H7 (cell line): ENCODE data around the gene PSMB1. TPM values are rescaled to one million over a fixed set of nuclear protein-coding genes. Genes with fewer than 3 reads are reported as not detected.
A peak's percentile ranks its signal among the peaks of the same experiment; 100 is the strongest.
"Not testable (repeated sequence)": the region's sequence is repeated elsewhere in the genome, so short reads cannot be mapped to it uniquely, and the experiment has no call there.

Experiments
- DNase-seq: peaks from one replicate; pipeline ENCODE4 v3.0.0; 2012
- H3K27me3 ChIP-seq: 2 replicates; pipeline ENCODE4 v1.6.0; 2011; ENCODE audit warnings: mild to moderate bottlenecking, low read length; ENCODE audit not compliant: control insufficient read depth, insufficient read depth
- H3K36me3 ChIP-seq: replicated peaks from 2 replicates; pipeline ENCODE4 v1.5.1; 2011; ENCODE audit warnings: low read length; ENCODE audit not compliant: control insufficient read depth, insufficient read depth
- H3K4me3 ChIP-seq: 2 replicates; pipeline ENCODE4 v1.5.1; 2011; ENCODE audit warnings: low read depth, mild to moderate bottlenecking, control low read depth, low read length, moderate library complexity; ENCODE audit not compliant: insufficient read depth
- total RNA-seq: library from RNA; depleted of rRNA; stranded (reverse); fragments of >200 nt; shearing (Covaris generic); gene quantifications from 2 replicates; pipeline ENCODE4 v1.2.3, GENCODE V29; 2014

Gene PSMB1
- total RNA-seq, 1 experiment from 2014 or later = 437 TPM

DNA sequence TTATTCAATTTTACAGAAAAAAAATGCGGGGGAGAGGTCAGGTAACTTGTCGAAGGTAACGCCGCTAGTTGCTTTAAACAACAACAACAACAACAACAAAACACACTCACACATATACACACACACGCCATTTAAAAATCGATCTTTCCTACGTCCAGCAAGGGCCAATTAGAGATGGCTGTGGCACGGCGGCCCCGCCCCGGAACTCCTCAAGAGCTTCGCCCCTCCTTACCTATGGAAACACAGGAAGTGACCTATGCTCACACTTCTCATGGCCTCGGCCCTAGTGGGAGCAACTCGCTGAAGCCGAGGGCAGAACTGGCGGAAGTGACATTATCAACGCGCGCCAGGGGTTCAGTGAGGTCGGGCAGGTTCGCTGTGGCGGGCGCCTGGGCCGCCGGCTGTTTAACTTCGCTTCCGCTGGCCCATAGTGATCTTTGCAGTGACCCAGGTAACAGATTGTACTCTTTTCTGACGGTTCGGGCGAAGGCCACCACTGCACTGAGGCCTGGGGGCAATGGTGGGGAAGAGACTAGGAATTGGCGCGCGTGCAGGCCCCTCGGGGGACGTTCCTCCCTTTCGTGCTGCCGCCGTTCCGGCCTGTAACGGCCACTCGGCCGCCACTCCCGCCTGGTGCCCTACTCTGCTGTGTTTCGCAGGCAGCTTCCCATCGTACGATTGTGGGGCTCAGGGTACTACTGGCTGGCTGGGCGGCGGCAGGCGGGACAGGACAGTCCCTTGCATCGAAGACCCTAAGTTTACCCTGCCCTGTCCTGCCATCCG lies 1.1 kb upstream of the PSMB1 start, which contains the start of gene TBP:
TBP (plus strand) TSS at position 357 of the 783 bp plus-strand sequence. CDS start 2,661 bp downstream, outside the sequence.
- Histone ChIP-seq H3K27me3 (no peaks in the 10 kb centered on the region), H3K36me3 (peaks cover 4% of the 10 kb centered on the region; the same call in 1 of the 2 replicates), H3K4me3 (peak within 1 kb of the TSS; percentile 85)
- DNase-seq = peak; percentile 91

DNA sequence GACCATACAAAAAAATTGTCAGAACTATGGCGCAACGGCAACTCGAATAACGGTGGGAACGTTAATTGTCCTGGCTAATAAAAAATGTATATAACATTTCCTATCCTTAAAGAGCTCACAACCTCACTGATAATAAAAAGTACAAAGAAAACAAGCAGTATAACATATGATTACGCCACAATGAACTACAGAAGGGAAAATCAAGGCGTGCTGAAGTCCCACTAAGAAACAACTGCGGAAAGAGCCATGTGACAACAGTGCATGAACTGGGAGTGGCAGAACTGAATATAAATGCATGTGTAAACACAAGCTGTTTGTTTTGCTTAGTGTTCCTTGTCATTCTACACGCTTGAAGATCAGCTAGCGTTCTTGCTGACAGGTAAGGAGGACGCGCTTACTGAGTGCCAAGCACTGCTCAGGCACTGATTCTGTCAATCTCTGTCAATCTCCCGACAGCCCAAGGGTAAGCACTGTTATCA lies 466 bp upstream of the PSMB1 start:
- Histone ChIP-seq H3K36me3 (peaks cover 4% of the 10 kb centered on the region), H3K4me3 (peak overlapping the region; percentile 85), H3K27me3 (no peaks in the 10 kb centered on the region)
- DNase-seq = peak; percentile 38

DNA sequence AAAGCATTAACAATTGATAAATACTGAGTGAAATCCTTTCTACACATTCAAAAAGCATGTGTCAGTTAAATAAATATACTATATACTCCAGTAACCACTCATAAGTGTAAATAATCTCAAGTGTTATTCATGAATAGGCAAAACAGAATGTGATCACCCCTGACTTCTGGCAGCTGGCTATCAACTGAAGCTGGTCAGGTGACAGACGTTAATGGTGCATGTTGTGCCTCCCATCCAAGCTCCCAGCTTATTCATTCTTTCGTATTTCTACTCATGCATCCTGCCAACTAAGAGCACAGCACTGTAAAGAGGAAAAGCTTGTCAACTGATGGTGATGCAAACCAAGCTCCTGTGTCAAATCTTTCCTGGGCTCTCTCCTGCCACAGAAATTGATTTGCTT lies 7.7 kb downstream of the PSMB1 start:
- Histone ChIP-seq H3K36me3 (peaks cover 46% of the 10 kb centered on the region), H3K27me3 (no peaks in the 10 kb centered on the region), H3K4me3 (no peak overlapping the region)
- DNase-seq = no peak

DNA sequence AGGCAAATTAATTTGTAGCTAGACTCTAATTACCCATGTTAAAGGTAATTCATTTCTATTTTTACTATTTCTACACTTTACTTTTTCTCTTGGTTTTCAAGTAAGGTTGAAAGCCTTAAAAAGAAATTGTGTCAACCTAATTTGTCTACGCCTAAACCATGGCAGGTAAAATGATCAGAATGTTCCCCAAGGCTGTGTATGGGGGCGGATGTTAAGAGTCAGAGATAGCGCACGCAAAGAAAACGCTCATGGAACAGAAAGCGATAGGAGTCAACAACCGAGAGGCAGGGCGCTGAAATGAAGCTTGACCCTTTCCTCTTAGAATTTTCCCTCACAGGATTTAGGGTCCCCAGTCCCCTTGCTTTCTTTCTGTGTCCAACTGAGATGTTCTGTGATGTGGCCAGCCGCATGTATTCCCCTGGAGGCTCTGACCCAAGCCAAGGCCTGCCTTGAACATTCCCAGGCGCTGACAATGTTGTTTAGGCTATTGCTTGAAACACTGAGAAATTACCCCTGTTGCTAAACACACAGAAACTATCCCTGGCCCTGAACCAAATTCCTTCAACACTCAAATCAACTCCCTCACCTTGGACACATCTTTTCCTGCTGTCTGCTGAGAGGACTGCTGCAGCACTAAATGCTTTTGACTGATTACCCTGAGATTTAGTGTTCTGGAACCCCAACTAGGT lies 10.9 kb downstream of the PSMB1 start:
- no peak for DNase-seq
- Histone ChIP-seq H3K4me3 (no peak overlapping the region), H3K27me3 (no peaks in the 10 kb centered on the region), H3K36me3 (peaks cover 52% of the 10 kb centered on the region)

DNA sequence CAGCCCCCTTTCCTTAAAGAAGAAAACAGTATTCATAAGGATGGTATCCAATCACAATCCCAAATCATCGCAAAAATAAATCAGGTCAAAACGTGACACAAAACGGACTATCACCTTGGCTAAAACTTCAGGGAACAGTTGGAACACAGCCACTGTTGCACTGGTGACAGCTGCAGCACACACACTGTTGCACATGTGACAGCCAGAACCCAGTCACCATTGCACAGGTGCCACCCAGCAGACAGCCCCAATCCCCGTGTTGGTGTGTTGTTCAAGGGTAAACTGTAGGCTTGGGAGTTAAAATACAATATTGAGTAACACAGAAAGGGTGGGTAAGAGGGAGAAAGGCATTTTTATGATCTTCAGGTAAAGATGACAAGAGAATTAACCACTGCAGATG lies 15.8 kb downstream of the PSMB1 start:
- Histone ChIP-seq H3K4me3 (no peak overlapping the region), H3K36me3 (peaks cover 44% of the 10 kb centered on the region), H3K27me3 (no peaks in the 10 kb centered on the region)
- DNase-seq = no peak

DNA sequence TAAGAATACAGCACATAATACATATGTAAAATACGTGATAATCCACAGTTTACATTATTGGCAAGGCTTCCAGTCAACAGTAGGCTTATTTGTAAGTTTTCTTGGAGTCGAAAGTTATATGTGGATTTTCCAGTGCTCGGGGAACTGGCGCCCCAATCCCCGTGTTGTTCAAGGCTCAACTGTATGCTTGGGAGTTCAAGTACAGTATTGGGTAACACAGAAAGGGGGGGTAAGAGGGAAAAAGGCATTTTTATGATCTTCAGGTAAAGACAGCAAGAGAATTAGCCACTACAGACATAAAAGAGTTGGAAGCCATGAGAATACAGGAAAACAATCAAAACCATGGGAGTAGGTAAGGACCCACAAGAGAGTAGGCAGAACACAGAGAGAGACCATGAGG lies 16.4 kb downstream of the PSMB1 start:
- H3K4me3 ChIP-seq = no peak overlapping the region
- DNase-seq = no peak
- H3K27me3 ChIP-seq = no peaks in the 10 kb centered on the region
- peaks cover 37% of the 10 kb centered on the region for H3K36me3 ChIP-seq

DNA sequence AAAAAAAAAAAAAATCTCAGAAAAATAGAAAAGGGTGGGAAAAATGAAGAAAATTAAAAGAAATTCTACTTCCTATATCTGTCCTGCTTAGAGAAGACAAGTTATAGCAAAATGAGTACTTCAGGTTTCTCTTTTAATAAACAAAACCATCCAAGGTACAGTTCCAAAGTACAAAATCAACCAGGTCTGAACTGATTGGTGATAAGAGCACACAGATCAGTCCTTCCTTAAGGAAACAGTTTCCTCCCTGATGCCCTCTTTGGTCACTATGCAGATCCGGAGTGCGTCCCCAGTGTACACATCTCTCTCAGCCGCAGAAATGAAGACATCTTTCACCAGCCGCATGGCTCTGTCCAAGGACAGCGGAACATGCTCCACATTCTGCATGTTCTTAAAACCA lies 18.1 kb downstream of the PSMB1 start:
- no peak for DNase-seq
- Histone ChIP-seq H3K36me3 (peaks cover 32% of the 10 kb centered on the region), H3K4me3 (no peak overlapping the region), H3K27me3 (no peaks in the 10 kb centered on the region)

DNA sequence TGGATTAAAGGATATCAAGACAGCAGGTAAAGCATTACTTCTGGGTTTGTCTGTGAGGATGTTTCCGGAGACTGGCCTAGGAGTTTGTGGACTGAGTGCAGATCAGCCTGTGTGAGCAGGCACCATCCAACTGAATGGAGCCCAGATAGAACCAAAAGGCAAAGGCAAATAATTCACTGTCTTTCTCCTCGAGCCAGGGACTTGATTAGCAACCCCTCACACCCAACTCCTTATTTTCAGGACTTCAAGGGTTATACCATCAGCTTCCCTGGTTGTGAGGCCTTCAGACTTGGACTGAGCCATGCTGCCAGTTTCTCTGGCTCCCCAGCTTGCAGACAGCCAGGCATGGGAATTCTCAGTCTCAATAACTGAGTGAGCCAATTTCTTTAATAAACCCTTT lies 19.3 kb downstream of the PSMB1 start:
- H3K27me3 ChIP-seq = no peaks in the 10 kb centered on the region
- no peak for DNase-seq
- no peak overlapping the region for H3K4me3 ChIP-seq
- H3K36me3 ChIP-seq = peaks cover 31% of the 10 kb centered on the region

DNA sequence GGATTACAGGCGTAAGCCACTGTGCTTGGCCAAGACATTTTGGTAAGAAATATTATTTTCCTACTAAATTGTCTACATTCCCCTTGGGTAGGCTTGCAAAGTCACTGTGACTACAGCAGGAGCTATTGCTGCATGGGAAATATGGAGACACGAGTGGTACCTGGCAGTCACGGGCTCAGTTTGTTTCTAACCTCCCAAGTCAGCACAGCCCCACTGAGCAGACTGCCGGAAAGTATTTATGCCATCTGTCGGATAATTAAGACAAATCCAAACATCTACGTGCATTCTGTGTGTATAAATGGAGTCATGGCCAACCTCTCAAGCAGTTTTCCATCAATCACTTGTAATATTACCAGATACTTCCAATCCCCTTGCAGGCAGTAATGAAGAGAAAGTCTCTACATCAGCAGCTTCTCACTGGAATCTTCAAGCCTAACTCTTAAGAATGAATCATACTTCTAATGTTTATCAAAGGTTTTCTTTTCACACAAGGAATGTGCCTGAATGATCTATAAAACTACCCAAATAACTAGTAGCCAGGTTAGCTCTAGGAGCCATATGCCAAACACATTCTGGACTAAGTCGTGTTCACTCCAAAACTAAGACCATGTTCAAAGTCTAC lies 20.1 kb downstream of the PSMB1 start:
- Histone ChIP-seq H3K36me3 (peaks cover 28% of the 10 kb centered on the region), H3K27me3 (no peaks in the 10 kb centered on the region), H3K4me3 (no peak overlapping the region)
- DNase-seq = no peak

DNA sequence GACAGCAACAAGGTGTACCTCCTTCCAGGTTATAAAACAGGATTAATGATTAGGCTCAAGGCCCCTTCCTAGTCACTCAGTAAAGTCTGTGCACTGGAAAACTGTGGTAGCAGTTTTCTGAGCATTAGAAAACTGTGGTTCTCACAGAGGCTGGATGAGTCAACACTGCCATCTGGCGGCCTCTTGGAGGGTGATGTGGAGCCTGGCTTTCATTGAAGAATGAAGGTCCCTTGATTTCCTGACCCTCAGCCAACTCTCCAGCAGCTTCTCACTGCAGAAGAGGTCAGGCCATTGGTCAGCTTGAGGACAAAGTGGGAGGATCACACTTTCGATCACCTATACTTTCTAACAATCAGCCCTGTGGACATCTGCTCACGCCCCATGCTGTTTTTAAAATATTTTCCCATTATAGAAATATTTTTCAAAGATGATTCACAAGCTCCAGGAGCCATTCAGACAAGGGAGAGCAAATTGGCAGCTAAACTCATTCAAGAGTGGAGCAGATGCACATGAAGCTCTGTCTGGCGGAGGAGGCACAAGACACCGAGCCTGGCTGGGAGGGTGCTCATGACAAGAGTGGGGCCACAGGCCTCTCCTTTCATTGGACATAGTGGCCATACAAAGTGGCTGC lies 23.2 kb downstream of the PSMB1 start:
- H3K4me3 ChIP-seq = no peak overlapping the region
- peak; percentile 71 for DNase-seq
- peaks cover 6% of the 10 kb centered on the region for H3K36me3 ChIP-seq
- H3K27me3 ChIP-seq = no peaks in the 10 kb centered on the region

DNA sequence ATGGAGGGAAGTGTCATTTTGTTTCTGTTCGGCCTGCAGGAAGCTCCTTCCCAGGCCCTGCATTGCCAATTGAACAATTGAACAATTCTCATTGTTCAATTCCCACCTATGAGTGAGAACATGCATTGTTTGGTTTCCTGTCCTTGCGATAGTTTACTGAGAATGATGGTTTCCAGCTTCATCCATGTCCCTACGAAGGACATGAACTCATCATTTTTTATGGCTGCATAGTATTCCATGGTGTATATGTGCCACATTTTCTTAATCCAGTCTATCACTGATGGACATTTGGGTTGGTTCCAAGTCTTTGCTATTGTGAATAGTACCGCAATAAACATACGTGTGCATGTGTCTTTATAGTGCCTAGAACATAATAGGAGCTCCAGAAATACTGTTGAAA lies 25.1 kb downstream of the PSMB1 start:
- H3K4me3 ChIP-seq, H3K27me3 ChIP-seq, H3K36me3 ChIP-seq, DNase-seq: not testable (repeated sequence)

DNA sequence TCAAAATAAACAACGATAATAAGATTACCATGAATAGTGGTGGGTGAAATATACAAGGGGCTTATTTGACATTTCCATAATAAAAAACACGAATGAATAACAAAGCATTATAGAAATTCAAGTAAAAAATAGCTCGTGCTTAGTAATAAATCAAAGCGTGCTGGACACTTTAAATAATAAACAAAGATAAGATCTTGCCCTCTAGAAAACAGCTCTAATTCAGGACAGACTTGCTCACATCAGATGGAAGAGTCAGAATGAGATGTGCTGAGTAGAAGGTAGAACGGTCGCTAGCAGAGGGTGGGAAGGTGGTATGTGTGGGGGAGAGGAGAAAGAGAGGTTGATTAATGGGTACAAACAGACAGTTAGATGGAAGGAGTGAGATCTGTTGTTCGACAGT lies 27.3 kb downstream of the PSMB1 start:
- H3K27me3 ChIP-seq = no peaks in the 10 kb centered on the region
- H3K4me3 ChIP-seq = no peak overlapping the region
- no peaks in the 10 kb centered on the region for H3K36me3 ChIP-seq
- DNase-seq = no peak

DNA sequence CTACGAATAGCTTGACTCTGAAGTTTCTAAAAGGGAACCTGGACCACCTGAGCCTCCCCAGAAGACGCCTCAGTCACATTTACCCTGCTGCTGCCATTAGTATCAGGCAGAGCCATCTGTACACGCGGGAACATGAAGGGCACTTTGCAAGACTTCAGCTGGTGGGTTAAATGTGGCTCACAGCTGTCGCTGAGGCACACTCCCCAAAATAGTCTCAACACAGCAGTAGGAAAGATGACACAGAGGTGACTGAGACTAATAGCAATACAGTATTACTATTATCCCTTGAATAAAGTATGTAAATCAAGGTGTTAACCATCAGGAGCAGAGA lies 29.0 kb downstream of the PSMB1 start:
- Histone ChIP-seq H3K4me3 (no peak overlapping the region), H3K36me3 (no peaks in the 10 kb centered on the region), H3K27me3 (no peaks in the 10 kb centered on the region)
- no peak for DNase-seq

DNA sequence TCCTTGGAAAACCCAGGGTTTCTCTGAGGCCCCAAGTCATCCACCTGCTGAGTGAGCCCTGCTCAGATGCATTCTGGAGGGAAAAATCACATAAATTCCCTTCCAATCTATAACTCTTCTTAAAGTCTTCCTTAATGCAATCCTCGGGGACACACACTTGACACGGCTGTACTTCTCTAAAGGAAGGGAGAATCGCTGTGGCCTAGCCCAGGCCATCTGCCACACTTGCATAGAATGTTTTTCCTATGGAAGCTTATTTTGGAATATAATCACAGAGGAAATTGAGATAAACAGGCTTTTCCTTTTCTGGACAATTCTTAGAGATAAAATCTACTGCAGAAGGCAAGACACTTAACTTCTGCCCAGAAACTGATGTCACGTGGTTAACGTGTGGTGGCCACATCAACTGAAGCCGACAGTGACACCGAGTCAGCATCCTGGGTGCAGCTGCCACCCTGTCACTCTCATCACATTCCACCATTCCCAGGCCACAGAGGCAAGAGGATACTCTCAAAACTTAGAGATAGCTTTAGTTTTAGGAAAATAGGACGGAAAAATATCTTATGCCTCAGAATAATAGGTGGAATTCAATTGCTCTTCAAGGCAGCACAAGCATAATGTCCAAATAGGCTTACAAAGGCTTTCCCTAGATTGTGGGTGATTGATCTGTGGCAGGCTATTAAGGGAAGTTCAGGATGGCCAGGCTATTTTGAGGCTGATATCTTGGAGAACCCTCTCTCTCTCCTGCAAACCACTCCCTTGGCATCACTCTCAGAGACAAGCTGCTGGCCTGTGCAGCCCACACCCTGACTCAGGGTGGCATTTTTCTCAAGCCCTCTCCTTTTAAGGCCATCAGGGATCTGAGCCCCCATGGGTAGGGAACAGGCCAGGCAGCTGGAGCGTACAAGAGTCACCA lies 29.6 kb downstream of the PSMB1 start:
- no peak overlapping the region for H3K4me3 ChIP-seq
- no peak for DNase-seq
- no peaks in the 10 kb centered on the region for H3K27me3 ChIP-seq
- H3K36me3 ChIP-seq = no peaks in the 10 kb centered on the region
